Glomerular endothelial cell (primary cell): ENCODE data around the gene TCEANC2. TPM values are rescaled to one million over a fixed set of nuclear protein-coding genes. Genes with fewer than 3 reads are reported as not detected.

Experiments used
- DNase-seq: peaks from one replicate; pipeline ENCODE4 v3.0.0-alpha.2; 2011; ENCODE audit warnings: low read depth, low spot score; ENCODE audit errors: extremely low read depth
- total RNA-seq: library from RNA; depleted of rRNA; stranded (reverse); fragments of >200 nt; gene quantifications from 2 replicates; pipeline ENCODE4 v1.2.3, GENCODE V29; 2015

TCEANC2 gene
- total RNA-seq, 1 donor from 2014 or later: 3.7 TPM

GRCh38 chr1:54127594-54128300 lies 74.3 kb downstream of the TCEANC2 start:
- DNase-seq: no peak

- DNase-seq: no peak
Observed at GRCh38 chr1:54129858-54130257, 76.5 kb downstream of the TCEANC2 start.

GRCh38 chr1:54131419-54131818 lies 78.0 kb downstream of the TCEANC2 start:
- no peak for DNase-seq

- no peak for DNase-seq
Observed at GRCh38 chr1:54132495-54132894, 79.1 kb downstream of the TCEANC2 start.

GRCh38 chr1:54134295-54134694 lies 80.9 kb downstream of the TCEANC2 start:
- no peak for DNase-seq

- DNase-seq: no peak
Observed at GRCh38 chr1:54135436-54136120, 82.2 kb downstream of the TCEANC2 start.

- no peak for DNase-seq
Observed at GRCh38 chr1:54136269-54136896, 83.0 kb downstream of the TCEANC2 start.

GRCh38 chr1:54136963-54137533 lies 83.6 kb downstream of the TCEANC2 start:
- DNase-seq: no peak

- no peak for DNase-seq
Observed at GRCh38 chr1:54137534-54138061, 84.2 kb downstream of the TCEANC2 start.

- DNase-seq: no peak
Observed at GRCh38 chr1:54138994-54139393, 85.6 kb downstream of the TCEANC2 start.

- DNase-seq: no peak
Observed at GRCh38 chr1:54139711-54140110, 86.3 kb downstream of the TCEANC2 start.

GRCh38 chr1:54142146-54142900 lies 88.9 kb downstream of the TCEANC2 start:
- DNase-seq: no peak

GRCh38 chr1:54144366-54144765 lies 91.0 kb downstream of the TCEANC2 start:
- DNase-seq: no peak

- DNase-seq: no peak
Observed at GRCh38 chr1:54149734-54150133, 96.3 kb downstream of the TCEANC2 start.

- DNase-seq: no peak
Observed at GRCh38 chr1:54151013-54151412, 97.6 kb downstream of the TCEANC2 start.

- no peak for DNase-seq
Observed at GRCh38 chr1:54152696-54153095, 99.3 kb downstream of the TCEANC2 start, which contains the start of gene CDCP2. TSS of gene CDCP2 (minus strand) at chr1:54153000. CDS start at chr1:54152922, 78 bp downstream.

GRCh38 chr1:54153535-54154439 lies 100.4 kb downstream of the TCEANC2 start:
- DNase-seq: no peak
